Activated CD8-positive, alpha-beta memory T cell treated with anti-CD3 and anti-CD28 coated beads, Interleukin-2, amount 50 U/mL, for 4 hours (primary cell): Measurements from ENCODE around the gene ADCY5.

Experiments
- DNase-seq: peaks from one replicate; pipeline ENCODE4 v3.0.0-alpha.2; 2020

ADCY5 gene

DNA sequence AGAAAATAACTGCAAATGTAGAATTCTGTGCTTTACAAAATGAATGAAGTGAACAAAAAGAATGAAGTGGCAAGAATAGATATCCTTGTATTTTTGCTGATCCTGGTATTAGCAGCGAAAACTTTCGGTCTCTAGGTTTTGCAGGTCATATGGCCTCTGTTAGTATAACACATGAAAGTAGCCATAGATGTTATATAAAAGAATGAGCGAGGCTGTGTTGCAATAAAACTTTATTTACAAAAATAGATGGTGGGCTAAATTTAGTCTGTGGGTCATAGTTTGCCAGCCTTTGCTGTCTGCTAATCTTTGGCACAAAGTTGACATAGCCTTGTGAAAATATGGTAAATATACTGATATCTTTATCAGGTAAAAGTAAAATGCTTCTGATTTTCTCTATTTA, 212.0 kb downstream of the ADCY5 start:
- DNase-seq, result no peak
